HuH-7 (cell line): ENCODE measurements around the gene PEAR1.

Experiments used
- DNase-seq: peaks from one replicate; pipeline ENCODE4 v3.0.0; 2011; ENCODE audit warnings: low spot score

PEAR1 gene

GRCh38 chr1:156936721-156937220, 43.3 kb downstream of the PEAR1 start:
- no peak for DNase-seq

GRCh38 chr1:156937883-156938282, 44.4 kb downstream of the PEAR1 start:
- no peak for DNase-seq

- DNase-seq: no peak
Observed at GRCh38 chr1:156938813-156939212, 45.3 kb downstream of the PEAR1 start.

GRCh38 chr1:156939786-156940334, 46.3 kb downstream of the PEAR1 start:
- DNase-seq: no peak

- no peak for DNase-seq
Observed at GRCh38 chr1:156941675-156942074, 48.2 kb downstream of the PEAR1 start.

GRCh38 chr1:156942176-156942575, 48.7 kb downstream of the PEAR1 start:
- DNase-seq: no peak

GRCh38 chr1:156942576-156942975, 49.1 kb downstream of the PEAR1 start:
- DNase-seq: no peak

GRCh38 chr1:156943756-156944155, 50.2 kb downstream of the PEAR1 start:
- DNase-seq: no peak

- DNase-seq: no peak
Observed at GRCh38 chr1:156944268-156944667, 50.8 kb downstream of the PEAR1 start.

GRCh38 chr1:156944848-156945247, 51.3 kb downstream of the PEAR1 start:
- DNase-seq: no peak

- DNase-seq: no peak
Observed at GRCh38 chr1:156945881-156946661, 52.6 kb downstream of the PEAR1 start.

- DNase-seq: no peak
Observed at GRCh38 chr1:156947127-156947526, 53.6 kb downstream of the PEAR1 start.

GRCh38 chr1:156947818-156948525, 54.5 kb downstream of the PEAR1 start:
- DNase-seq: no peak

- DNase-seq: no peak
Observed at GRCh38 chr1:156948708-156949107, 55.2 kb downstream of the PEAR1 start.

- no peak for DNase-seq
Observed at GRCh38 chr1:156949127-156949526, 55.6 kb downstream of the PEAR1 start.

GRCh38 chr1:156951371-156951770, 57.9 kb downstream of the PEAR1 start:
- DNase-seq: no peak

- no peak for DNase-seq
Observed at GRCh38 chr1:156953571-156953970, 60.1 kb downstream of the PEAR1 start.

- DNase-seq: no peak
Observed at GRCh38 chr1:156956333-156956732, 62.8 kb downstream of the PEAR1 start.

- DNase-seq: no peak
Observed at GRCh38 chr1:156957634-156958033, 64.1 kb downstream of the PEAR1 start.

- no peak for DNase-seq
Observed at GRCh38 chr1:156958247-156958714, 64.8 kb downstream of the PEAR1 start.

GRCh38 chr1:156959414-156959813, 65.9 kb downstream of the PEAR1 start:
- DNase-seq: peak; percentile 31

- DNase-seq: no peak
Observed at GRCh38 chr1:156959925-156960324, 66.4 kb downstream of the PEAR1 start.

GRCh38 chr1:156961709-156962108, 68.2 kb downstream of the PEAR1 start:
- DNase-seq: no peak
